ENCODE measurements around the gene ARHGAP42.
A peak's percentile ranks its signal among the peaks of the same experiment; 100 is the strongest.

ARHGAP42 gene

DNA sequence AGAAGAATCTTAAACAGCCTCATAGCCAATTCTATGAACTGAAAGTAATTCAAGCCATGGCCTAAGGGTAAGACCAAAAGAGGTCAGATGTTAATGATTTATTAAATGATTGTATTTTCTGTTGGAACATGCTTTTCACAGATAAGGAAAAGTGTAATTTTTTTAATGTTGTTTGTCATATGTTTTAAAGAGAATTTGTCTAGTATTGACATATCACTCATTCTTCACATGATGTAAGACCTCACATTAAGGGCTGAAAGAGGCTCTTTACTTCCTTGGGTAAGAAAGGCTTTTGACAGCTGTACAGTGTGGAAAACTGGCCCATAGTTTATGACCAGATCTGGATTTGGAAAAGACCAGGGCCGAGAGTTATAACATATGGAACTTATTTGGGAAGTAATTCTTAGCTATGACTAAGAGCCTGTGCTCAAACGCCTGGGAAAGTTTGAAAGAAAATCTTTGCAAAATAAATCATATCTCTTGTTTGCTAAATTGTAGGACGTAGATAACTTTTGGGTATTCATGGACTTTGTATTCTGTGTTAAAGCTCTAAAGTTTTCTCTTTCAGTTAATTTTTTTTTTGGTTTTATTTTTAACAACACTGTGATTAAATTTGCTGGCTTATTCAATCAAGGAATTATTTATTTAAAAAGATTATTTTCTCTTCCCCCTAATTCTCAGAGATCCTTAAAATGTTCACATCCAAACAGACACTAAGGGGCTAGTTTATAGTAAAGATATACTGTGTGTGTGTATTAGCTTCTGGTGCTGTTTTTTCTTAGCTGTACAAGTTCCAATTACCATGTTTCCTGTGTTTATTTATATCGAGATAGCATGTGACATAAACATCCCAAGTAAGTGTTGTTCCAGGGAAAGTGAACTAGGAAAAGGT is 162.2 kb downstream of the ARHGAP42 start:
- no peak for FAIRE-seq

DNA sequence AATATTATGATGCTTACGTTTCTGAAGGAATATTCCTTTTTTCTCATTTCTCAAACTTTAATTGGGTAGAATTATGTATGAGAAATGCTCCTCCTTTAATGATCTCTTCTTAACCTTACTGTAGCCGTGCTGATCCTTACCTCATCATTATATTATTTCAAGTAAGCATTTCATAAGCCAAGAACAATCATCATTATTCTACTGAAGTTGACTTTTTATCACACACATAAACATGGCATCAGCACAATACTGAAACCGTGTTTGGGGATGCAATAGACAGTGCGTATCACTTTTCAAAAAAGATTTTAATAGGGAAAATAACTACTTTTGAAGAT is 162.8 kb downstream of the ARHGAP42 start:
- peak; percentile 64 for FAIRE-seq

DNA sequence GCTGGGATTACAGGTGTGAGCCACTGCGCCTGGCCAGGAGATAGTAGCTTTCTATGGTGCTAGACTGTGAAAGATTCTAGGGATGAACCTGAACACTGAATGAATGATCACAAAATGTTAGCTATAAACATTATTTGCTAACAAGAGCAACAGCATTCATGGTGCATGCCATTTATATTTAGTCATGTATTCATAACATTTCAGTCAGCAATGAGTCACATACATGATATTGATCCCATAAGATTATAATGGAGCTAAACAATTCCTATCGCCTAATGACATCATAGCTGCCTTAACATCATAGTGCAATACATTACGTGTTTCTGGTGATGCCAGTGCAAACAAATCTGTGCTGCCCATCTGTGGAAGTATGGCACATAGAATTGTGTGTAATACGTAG is 164.1 kb downstream of the ARHGAP42 start:
- FAIRE-seq: no peak

DNA sequence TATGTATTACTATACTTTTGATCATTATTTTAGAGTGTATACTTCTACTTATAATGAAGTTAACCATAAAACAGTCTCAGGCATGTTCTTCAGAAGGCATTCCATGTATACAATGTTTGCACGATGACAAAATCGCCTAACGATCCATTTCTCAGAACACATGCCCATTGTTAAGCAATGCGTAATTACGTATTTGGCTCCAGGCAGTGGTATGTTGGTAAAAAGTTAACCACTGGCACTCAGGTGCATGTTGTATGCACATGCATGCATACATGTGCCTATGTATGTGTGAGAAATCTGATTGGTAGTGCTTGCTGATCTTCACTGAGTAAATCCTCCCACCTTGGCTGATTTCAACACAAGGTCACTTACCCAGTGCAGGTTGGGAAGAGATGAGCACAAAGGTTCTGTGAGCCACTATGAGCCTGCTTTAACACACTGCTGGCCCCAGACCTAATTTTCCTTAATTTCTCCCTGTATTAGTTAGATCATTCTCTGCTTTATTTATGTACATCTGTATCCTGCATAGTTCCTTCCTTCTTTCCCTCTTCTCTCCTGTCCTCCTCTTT is 164.6 kb downstream of the ARHGAP42 start:
- no peak for FAIRE-seq

DNA sequence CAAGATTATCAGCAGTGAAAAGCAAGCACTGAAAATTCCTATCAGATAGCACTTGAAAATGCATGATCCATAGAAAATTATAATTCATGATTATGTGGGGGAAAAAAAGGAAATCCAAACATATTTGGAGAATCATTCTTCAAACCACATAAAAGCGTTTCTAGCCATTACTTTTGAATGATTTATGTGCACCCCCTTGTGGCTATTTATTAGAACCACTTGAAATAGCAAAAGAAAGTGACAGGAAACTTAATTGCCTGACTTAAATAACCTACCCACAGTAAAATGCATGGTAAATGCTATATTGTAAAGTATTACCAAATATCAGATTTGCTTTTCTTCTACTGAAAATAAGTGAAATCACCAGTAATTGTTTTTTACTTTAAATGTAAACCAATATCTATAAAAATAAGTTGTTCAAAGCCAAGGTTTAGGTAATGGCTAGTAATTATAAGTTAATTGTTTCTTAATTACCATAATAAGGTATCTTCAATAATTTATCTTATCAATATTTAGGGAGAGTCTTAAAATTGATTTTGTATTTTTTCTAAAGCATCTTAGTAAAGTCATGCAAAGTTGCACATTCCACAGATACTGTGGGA is 168.5 kb downstream of the ARHGAP42 start:
- FAIRE-seq: peak; percentile 97

DNA sequence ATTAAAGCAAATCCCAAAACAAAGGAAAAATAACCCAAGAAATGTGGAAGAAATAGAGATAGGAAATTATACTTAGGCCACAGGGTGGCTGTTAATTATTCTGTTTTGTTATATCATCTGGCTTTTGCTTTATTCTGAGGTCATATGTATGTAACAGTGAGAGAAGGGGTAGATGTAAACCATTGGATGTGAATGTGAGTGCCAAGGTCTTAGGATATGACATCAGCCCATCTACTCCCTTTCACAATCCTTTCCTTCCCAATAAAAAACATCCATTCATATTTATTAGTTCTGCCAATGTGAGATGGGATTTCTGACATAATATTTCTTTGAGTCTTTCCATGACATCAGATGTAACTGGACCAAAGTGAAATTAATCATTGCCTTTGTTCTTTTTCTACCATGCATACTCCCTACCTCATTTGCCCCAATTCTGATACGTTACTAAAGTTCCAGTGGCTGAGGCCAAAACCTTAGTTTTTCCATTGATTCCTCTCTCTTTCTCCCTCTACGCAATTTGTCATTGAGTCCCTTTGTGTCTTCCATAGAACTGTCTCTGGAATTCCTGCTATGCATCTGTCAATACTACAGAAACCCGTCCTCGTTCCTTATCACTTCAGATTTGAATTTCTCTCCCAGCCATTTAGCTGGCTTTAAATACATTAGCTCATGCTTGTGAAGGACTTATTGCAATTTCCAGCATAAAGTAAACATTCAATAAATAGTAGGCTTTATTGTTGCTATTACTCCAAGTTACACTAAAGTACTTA is 170.3 kb downstream of the ARHGAP42 start:
- no peak for FAIRE-seq

DNA sequence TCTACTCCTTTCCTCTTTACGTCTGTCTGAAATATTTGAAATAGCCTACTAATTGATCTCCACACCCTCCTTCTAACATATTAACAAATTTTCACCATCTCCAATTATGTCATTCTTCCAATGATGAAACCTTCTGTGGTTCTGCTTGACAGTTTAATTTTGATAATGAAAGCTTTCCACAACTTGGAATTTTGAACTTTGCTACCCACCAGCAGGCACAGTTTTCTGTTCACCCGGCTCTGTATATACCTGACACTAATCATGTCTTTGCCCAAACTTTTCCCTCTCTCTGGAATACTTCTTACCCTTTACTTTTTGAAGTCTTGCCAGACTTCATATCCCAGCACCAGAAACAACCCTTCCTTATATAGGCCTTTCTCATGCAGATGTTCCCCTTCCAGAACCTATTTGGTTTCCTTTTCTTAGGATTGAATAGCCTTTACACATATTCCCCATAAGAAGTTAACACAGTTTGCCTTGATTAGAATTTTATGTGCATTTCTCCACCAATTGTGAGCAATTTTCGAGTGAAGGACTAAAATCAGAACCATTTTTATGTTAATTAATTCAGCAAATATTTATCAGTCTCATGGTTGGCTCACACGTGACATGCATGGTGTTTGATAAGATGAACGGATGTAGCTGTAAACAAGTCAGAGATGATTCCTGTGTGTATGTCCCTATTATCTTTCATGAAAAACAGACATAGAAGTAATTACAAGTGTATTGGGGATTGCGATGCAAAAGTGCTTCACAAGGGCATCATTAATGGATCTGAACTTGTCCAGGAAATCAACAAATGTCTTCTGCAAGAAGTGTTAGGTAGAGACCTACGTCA is 173.4 kb downstream of the ARHGAP42 start:
- FAIRE-seq: no peak

DNA sequence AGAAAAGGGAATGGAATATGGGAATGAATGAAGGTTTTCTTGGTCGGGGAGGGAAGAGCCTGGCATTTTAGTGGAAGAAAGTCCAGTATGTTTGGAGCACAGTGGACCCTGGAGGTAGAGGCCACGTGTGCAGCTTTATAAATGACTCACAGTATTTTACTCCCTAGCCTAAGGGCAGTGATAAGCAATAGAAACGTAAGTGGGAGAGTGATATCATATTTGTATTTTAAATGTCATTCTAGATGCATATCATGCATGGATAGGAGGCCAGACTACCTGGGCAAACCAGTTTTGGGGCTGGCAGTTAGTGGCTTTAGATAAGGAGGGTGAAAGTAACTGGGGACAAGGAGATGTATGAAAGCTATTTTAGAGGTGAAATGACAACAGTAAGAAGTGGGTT is 174.1 kb downstream of the ARHGAP42 start:
- FAIRE-seq: no peak

DNA sequence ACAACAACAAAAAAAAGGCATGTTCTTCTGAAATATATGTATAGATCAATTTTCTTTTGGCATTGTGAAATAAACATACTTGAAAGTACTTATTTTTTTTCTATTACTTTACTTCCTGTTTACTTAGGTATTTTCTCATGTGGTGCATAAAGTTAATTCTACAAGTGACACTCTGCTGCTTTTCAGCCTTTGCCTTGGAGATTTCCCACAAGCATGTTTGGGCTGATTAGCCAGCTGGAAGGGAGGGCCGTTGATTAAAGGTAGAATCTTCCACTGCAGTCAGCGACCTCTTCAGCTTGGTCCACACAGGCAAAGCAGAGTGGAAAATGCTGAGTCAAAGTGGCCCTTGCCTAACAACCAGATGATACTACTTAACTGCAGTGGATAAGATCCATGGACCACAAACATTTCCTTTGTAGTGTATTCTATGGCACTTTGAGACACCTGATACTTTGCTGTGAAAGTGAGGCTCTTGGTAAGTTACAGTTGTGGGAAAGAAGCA is 176.0 kb downstream of the ARHGAP42 start:
- FAIRE-seq: peak; percentile 85

DNA sequence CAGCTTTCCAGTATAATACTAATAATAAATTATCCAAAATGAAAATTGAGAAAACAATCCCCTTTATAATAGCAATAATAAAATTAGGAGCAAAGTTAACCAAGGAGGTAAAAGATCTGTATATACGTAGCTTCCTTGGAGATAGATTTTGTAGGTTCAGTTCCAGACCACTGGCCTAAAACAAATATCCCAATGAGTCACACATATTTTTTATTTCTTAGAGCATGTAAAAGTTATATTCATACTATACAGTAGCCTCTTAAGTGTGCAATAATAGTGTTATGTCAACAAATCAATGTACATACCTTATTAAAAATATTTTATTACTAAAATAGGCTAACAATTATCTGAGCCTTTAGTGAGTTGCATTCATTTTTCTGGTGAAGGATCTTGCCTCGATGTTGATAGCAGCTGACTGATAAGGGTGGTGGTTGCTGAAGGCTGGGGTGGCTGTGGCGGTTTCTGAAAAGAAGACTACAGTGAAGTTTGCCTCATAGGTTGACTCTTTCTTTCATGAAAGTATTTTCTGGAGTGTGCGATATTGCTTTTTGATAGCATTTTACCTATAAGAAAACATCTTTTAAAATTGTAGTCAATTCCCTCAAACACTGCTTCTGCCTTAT is 178.5 kb downstream of the ARHGAP42 start:
- FAIRE-seq: no peak

DNA sequence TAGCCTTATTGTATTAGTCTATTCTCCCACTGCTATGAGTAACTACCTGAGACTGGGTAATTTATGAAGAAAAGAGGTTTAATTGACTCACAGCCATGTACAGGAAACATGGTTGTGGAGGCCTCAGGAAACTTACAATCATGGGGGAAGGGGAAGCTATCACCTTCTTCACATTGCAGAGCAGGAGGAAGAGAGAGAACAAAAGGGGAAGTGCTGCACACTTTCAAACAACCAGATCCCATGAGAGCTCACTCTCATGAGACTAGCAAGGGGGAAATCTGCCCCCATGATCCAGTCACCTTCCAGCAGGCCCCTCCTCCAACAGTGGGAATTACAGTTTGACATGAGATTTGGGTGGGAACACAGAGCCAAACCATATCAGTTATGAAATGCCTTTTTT is 179.4 kb downstream of the ARHGAP42 start:
- no peak for FAIRE-seq

DNA sequence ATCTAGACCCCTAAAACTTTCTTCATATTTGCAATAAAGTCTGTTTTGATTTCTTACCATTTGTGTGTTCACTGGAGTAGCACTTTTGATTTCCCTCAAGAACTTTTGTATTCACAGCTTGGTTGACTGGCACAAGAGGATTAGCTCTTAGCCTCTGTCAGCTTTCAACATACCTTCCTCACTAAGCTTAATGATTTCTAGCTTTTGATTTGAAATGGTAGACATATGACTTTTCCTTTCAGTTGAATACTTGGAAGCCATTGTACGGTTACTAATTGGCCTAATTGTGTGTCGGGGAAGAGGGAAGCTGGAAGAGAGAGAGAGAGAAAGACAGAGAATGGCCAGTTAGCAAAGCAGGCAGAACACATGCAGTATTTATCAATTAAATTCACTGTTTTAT is 180.5 kb downstream of the ARHGAP42 start:
- FAIRE-seq: no peak

DNA sequence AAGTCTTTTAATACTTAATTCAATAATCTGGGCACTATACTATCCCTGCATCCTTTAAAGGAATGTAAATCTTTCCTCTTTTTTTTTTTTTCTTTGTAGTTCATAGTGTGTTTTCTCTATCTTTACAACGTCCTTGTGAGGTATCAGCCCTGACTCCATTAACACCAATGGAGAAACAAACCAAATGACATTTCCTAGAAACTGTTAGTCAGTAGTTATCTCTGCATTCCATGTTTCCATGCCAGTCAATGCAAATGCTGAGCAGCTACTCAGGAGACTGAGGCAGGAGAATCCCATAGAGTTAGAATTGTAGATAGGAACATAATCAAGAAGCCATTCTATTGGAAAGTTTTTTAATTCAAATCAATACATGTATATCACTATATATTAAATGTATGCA is 182.2 kb downstream of the ARHGAP42 start:
- no peak for FAIRE-seq

DNA sequence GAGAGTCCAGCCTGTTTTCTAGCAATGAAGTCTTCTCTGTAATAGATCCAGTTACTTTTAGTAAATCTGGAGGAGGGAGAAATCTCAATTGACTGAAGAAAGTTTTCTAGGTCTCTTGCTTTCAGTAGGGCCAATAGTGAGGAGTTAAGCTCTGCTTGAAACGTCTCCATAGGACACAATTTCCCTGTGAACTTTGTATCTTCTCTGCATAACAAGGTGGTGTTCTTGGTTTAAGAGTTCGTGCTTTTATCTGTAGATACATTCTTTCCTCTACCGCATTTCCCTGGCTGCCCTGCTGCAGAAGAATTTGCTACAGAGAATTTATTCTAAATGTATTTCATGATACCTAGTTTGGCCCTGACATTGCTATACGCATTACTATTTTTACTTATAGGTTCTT is 183.1 kb downstream of the ARHGAP42 start:
- no peak for FAIRE-seq

DNA sequence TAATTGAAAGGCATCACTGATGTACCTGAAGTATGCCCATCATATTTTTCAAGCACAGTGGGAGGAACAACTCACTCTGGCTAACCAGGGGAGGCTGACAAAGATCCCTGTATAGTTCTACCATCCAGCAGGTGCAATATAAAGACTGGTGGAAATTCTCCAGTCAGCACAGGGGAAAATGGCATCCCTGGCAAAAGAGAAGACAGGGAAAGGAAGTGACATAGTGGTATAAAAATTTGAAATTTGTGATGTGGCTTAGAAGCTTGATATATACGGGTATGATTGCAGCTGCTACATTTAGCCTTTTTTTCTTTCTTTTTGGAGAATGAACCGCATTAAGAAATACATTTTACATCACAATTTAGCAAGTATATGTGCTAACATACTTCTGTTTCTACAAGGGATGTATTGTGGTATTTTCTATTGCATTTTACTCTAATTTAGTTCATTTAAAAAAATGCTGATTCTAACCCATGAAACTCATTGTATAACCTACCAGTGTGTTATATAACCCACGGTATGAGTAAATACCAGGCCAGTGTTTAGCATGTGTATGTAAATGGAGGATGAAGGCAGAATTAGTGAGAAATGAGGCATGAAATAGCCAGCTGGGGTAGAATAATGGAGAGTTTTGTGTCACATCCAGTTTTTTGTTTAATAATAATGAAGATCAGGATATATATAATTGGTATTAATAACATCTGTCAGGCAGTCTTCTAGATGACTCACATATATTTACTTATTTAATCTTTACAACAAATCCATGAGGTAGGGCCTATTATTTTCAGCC is 186.1 kb downstream of the ARHGAP42 start:
- no peak for FAIRE-seq

DNA sequence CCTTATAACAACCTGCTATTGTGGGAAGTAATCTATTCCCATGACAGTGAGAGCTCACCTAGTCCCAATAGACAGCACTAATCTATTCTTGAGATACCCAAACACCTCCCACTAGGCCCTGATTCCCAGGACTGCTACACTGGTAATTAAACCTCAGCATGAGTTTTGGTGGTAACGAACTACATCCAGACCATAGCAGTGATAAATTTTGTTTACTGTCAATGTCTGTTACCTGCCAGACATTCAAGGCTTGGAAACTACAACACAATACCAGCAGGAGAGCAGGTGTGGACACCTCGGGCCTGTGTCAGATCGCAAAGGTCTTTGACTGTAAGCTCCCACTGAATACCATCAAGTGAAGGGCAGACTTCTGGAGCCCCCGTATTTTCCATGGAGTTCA is 187.1 kb downstream of the ARHGAP42 start:
- FAIRE-seq: no peak

DNA sequence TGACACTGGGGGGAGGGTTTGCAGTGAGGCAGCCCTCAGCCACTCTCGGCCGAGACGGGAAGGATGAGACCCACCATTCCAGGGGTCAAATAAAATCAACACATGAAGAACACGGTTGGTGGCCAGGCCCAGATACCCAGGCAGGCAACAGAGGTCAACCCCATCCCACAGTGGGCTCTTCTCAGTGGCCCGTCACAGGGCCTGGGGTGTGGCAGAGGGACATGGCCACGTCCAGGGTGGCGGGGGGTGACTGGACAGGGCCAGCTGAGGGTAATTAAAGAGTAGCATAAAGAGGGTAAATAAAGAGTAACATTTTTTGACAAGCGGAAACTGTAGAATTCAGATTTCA is 188.4 kb downstream of the ARHGAP42 start:
- no peak for FAIRE-seq

DNA sequence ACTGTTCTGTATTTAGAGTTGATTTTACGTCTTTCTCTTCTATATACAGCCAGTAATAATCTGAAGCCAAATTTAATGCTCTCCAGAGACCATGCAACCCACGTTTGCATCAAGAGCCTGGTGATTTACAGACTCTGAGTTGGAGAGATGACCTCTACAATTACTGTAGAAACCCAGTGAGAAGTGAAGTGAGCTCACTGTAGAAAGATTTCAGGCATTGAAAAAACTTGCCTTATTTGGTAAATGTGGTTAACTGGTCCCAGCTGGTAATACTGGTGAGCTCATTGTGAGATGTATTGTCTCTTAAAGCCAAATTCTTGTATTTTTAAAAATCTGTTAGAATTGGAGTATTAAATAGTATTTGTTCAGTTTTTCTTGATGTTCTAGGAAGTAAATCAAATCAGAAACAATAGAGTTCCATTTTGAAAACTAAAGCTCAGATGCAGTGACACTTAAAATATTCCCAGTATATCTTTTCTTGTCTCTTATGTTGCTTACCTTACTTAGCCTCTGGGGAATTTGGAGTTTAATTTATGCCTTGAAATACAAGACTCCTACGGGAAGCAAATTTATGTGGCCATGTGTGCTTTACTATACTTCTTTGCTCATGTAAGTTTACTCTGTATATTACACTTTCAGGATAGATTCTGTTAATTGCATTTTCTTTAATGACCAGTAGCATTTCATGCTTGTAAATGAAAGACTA is 189.9 kb downstream of the ARHGAP42 start:
- no peak for FAIRE-seq

DNA sequence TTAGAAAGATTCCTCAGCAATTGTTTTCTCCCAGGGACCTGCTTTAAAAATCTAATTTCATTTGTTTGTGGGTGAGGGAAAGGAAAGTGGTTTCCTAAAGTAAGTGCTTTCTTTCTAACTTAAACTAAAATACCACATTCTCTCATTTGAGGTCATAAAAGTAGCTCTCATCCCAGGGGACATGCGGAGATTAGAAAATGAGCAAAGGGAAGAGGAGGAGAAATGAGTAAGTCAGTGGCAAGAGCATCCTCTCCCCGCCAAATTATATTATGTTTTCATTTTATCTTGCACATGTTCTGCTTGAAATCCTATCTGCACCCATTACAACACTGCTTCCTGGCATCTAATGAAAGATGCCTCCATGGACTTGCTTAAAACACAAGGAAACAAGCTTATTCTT is 191.4 kb downstream of the ARHGAP42 start:
- FAIRE-seq: no peak

DNA sequence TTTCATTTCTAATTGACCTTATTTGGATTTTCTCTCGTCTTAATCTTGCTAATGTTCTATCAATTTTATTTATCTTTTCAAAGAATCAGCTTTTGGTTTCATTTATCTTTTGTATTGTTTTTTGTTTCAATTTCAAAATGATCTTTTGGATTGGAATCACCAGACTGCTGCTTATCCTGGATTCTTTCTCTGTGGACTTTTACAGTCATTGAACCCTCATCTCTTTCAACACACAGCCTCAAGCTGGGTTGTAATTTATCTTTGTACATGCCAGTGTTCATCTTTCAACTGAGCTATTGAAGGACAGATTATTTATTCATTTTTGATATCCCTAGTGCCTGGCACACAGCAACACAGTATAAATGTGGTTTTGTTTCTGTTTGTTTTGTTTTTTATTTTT is 195.9 kb downstream of the ARHGAP42 start:
- FAIRE-seq: no peak

DNA sequence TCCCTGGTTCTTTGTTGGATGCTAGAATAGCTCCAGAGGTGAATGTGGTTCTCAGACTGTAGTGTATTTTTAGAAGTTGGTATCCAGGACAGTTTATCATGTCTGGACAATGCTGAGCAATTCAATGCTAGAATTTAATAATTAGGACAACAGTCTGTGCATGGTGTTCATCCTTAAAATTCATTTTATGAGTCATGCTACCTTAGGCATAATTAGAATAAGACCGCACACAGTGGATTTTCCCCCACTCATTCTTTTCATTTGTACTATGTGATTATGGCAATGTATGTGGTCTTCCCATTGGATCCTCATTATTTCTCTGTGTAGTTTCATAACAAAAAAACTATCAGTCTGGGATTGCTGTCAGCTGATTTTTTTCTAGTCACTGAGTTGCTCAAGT is 196.7 kb downstream of the ARHGAP42 start:
- FAIRE-seq: no peak
